GM21723 (cell line): ENCODE data around the gene NAA80.

Experiments used
- ATAC-seq: cut with Tn5 transposase; IDR thresholded peaks from one replicate; pipeline ENCODE4 v1.9.1; 2021; ENCODE audit warnings: mild to moderate bottlenecking, moderate library complexity; ENCODE audit not compliant: unreplicated experiment

Gene NAA80

GRCh38 chr3:50259432-50260026 is 39.7 kb downstream of the NAA80 start:
- ATAC-seq: peak; percentile 23

- ATAC-seq: no peak
Measured at GRCh38 chr3:50258979-50259378, 40.2 kb downstream of the NAA80 start.

- ATAC-seq: no peak
Measured at GRCh38 chr3:50258029-50258680, 41.0 kb downstream of the NAA80 start.

- ATAC-seq: no peak
Measured at GRCh38 chr3:50256978-50257890, 42.0 kb downstream of the NAA80 start.

- no peak for ATAC-seq
Measured at GRCh38 chr3:50255251-50255615, 44.0 kb downstream of the NAA80 start.

GRCh38 chr3:50254577-50255250 is 44.5 kb downstream of the NAA80 start:
- no peak for ATAC-seq

GRCh38 chr3:50251220-50251619 is 48.0 kb downstream of the NAA80 start:
- no peak for ATAC-seq

- no peak for ATAC-seq
Measured at GRCh38 chr3:50250514-50250913, 48.7 kb downstream of the NAA80 start.

- ATAC-seq: no peak
Measured at GRCh38 chr3:50249457-50249856, 49.7 kb downstream of the NAA80 start.

- no peak for ATAC-seq
Measured at GRCh38 chr3:50248387-50248786, 50.8 kb downstream of the NAA80 start.

- peak; percentile 60 for ATAC-seq
Measured at GRCh38 chr3:50246517-50246954, 52.7 kb downstream of the NAA80 start.
